ENCODE measurements around the gene SPATA19. TPM values are rescaled to one million over a fixed set of nuclear protein-coding genes. Genes with fewer than 3 reads are reported as not detected.

Gene SPATA19
- total and polyA plus RNA-seq, 2 of the 4 experiments (the other 2 are of a cell fraction): not detected

GRCh38 chr11:133895061-133895479 is 49.8 kb upstream of the SPATA19 start:
- Histone ChIP-seq H3K79me1 (ENCODE audit: low read depth in 1 of 2, low read length in 2 of 2) (no peaks in the 10 kb centered on the region), H2BK120ac (ENCODE audit: low read depth, low read length) (no peak overlapping the region)
- no peak for DNase-seq

More at GRCh38 chr11:133895061-133895479, 49.8 kb upstream of the SPATA19 start:
- Histone ChIP-seq H2BK15ac (ENCODE audit: low read depth, low read length) (no peak overlapping the region), H3K56ac (ENCODE audit: extremely low read depth, insufficient read depth, low read length) (no peak overlapping the region), H2AFZ (replicated peaks; ENCODE audit: low read length, poor library complexity) (no peak overlapping the region), H3K9me1 (ENCODE audit: insufficient read depth, low read length) (no peaks in the 10 kb centered on the region), H3K36me3 (ENCODE audit: control insufficient read depth, insufficient read depth, low read length) (no peaks in the 10 kb centered on the region), H3K4ac (ENCODE audit: low read depth, low read length) (no peak overlapping the region), H3K4me3 (ENCODE audit: insufficient read depth, low read depth, low read length) (no peak overlapping the region), H4K8ac (ENCODE audit: low read depth in 2 of 2, low read length in 2 of 2) (no peak overlapping the region), H4K5ac (ENCODE audit: low read depth, low read length) (no peak overlapping the region), H2BK5ac (ENCODE audit: low read depth, low read length, poor library complexity, severe bottlenecking) (no peak overlapping the region), H4K20me1 (ENCODE audit: insufficient read depth, low read length) (no peaks in the 10 kb centered on the region), H2BK20ac (ENCODE audit: low read depth, low read length) (no peak overlapping the region), H4K91ac (ENCODE audit: insufficient read depth, low read depth, low read length) (no peak overlapping the region), H3K14ac (replicated peaks; ENCODE audit: low read depth, low read length) (no peak overlapping the region), H3K23ac (ENCODE audit: low read depth, low read length) (no peak overlapping the region), H3K9me3 (ENCODE audit: control insufficient read depth, insufficient read depth, low read length) (peaks cover 49% of the 10 kb centered on the region), H3K9ac (ENCODE audit: low read depth, low read length) (no peak overlapping the region), H2AK5ac (ENCODE audit: low read depth, low read length) (no peak overlapping the region), H3K27ac (ENCODE audit: insufficient read depth, low read length) (no peak overlapping the region), H3K4me1 (ENCODE audit: control insufficient read depth, insufficient read depth, low read length) (no peaks in the 10 kb centered on the region), H3K4me2 (ENCODE audit: low read depth, low read length) (no peak overlapping the region), H3K18ac (ENCODE audit: low read depth, low read length) (no peak overlapping the region), H2AK9ac (replicated peaks; ENCODE audit: low read depth, low read length, poor library complexity) (no peak overlapping the region), H3K27me3 (ENCODE audit: control insufficient read depth, insufficient read depth, low read length) (no peaks in the 10 kb centered on the region)
- ChIA-PET POLR2A (ENCODE audit: unreplicated experiment) (no interaction called here), CTCF (no interaction called here)
- TF ChIP-seq MXI1 (IDR thresholded peaks at IDR 0.05; ENCODE audit: borderline replicate concordance, low read depth, low read length): no peak
- TF ChIP-seq RAD21 (IDR thresholded peaks at IDR 0.05; ENCODE audit: low read length): no peak
- TF ChIP-seq BHLHE40 (IDR thresholded peaks at IDR 0.05; ENCODE audit: low read depth, low read length): no peak
- TF ChIP-seq ELK1 (IDR thresholded peaks at IDR 0.05; ENCODE audit: borderline replicate concordance, low read depth, low read length): no peak
- no peak for TF ChIP-seq CEBPB (IDR thresholded peaks at IDR 0.05; ENCODE audit: low read depth, low read length)
- no peak for TF ChIP-seq POLR2A (IDR thresholded peaks at IDR 0.05; ENCODE audit: low read depth, low read length)
- TF ChIP-seq MAZ (IDR thresholded peaks at IDR 0.05; ENCODE audit: borderline replicate concordance, low read depth, low read length): no peak
- TF ChIP-seq SMC3 (IDR thresholded peaks at IDR 0.05; ENCODE audit: low read depth, low read length): no peak
- no peak for TF ChIP-seq MAFK (IDR thresholded peaks at IDR 0.05; ENCODE audit: low read depth, low read length)
- no peak for TF ChIP-seq RCOR1 (IDR thresholded peaks at IDR 0.05; ENCODE audit: insufficient replicate concordance, low read length)
- TF ChIP-seq RFX5 (IDR thresholded peaks at IDR 0.05; ENCODE audit: low read depth, low read length): no peak
- TF ChIP-seq FOS (IDR thresholded peaks at IDR 0.05; ENCODE audit: low read depth, low read length): no peak
- TF ChIP-seq CHD1 (IDR thresholded peaks at IDR 0.05; ENCODE audit: low read depth, low read length): no peak
- TF ChIP-seq, protein P1, sequence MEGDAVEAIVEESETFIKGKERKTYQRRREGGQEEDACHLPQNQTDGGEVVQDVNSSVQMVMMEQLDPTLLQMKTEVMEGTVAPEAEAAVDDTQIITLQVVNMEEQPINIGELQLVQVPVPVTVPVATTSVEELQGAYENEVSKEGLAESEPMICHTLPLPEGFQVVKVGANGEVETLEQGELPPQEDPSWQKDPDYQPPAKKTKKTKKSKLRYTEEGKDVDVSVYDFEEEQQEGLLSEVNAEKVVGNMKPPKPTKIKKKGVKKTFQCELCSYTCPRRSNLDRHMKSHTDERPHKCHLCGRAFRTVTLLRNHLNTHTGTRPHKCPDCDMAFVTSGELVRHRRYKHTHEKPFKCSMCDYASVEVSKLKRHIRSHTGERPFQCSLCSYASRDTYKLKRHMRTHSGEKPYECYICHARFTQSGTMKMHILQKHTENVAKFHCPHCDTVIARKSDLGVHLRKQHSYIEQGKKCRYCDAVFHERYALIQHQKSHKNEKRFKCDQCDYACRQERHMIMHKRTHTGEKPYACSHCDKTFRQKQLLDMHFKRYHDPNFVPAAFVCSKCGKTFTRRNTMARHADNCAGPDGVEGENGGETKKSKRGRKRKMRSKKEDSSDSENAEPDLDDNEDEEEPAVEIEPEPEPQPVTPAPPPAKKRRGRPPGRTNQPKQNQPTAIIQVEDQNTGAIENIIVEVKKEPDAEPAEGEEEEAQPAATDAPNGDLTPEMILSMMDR (conservative IDR thresholded peaks at IDR 0.05; ENCODE audit: low read depth, low read length): no peak
- no peak for TF ChIP-seq NFE2L2 (IDR thresholded peaks at IDR 0.05; ENCODE audit: low read depth, low read length)
- no peak for TF ChIP-seq USF2 (IDR thresholded peaks at IDR 0.05; ENCODE audit: low read depth, low read length)
- 0% methylated on average over 1 of the region's 10 CpGs; no CpG with 5 or more reads in 1 of the 2 experiments for WGBS, 2 experiments (ENCODE audit: extremely low coverage in 2 of 2, insufficient read length in 1 of 2)
- dilution Hi-C loops (cut with HindIII; ENCODE audit: low sequenced_read_pairs, unreplicated experiment): no loop called here
- no peak for ATAC-seq (ENCODE audit: low read depth)
- intact Hi-C loops (cut with micrococcal nuclease): no loop called here
- no TSS peak for BruUV-seq (replicated peaks)
- in situ Hi-C loops (cut with MboI; ENCODE audit: low sequenced_read_pairs): no loop called here
